KMS-11 (cell line): Measurements from ENCODE around the gene GPR18.

Source experiments
- H2AFZ ChIP-seq: fragments of 200-600 bp; sonication (generic); 2 replicates; pipeline ENCODE4 v1.6.1; 2016; ENCODE audit warnings: antibody characterized with exemption, mixed run types, low read depth
- H3K27ac ChIP-seq: fragments of 200-600 bp; sonication (generic); 2 replicates; pipeline ENCODE4 v1.6.1; 2016; ENCODE audit warnings: mild to moderate bottlenecking, mixed run types
- H3K27me3 ChIP-seq: fragments of 200-600 bp; sonication (generic); 2 replicates; pipeline ENCODE4 v1.6.1; 2017; ENCODE audit warnings: mild to moderate bottlenecking, low read depth, mixed run types, moderate library complexity; ENCODE audit not compliant: insufficient read depth
- H3K36me3 ChIP-seq: fragments of 200-600 bp; sonication (generic); 2 replicates; pipeline ENCODE4 v1.6.1; 2017; ENCODE audit warnings: mild to moderate bottlenecking, mixed run types; ENCODE audit not compliant: insufficient read depth
- H3K4me1 ChIP-seq: fragments of 200-600 bp; sonication (generic); 2 replicates; pipeline ENCODE4 v1.6.1; 2016; ENCODE audit warnings: mild to moderate bottlenecking, low read depth, mixed run types; ENCODE audit not compliant: poor library complexity, severe bottlenecking
- H3K4me2 ChIP-seq: fragments of 200-600 bp; sonication (generic); 2 replicates; pipeline ENCODE4 v1.7.0; 2016; ENCODE audit warnings: mild to moderate bottlenecking, mixed run types
- H3K4me3 ChIP-seq: fragments of 200-600 bp; sonication (generic); IDR thresholded peaks from 2 replicates; pipeline ENCODE4 v1.6.1; 2017; ENCODE audit warnings: low read depth, low read length, mixed read lengths; ENCODE audit not compliant: insufficient read depth
- H3K79me2 ChIP-seq: fragments of 200-600 bp; sonication (generic); 2 replicates; pipeline ENCODE4 v1.6.1; 2016; ENCODE audit warnings: low read depth, mixed run types; ENCODE audit not compliant: insufficient read depth
- H3K9ac ChIP-seq: fragments of 200-600 bp; sonication (generic); 2 replicates; pipeline ENCODE4 v1.6.1; 2016; ENCODE audit warnings: mild to moderate bottlenecking, mixed run types
- H4K20me1 ChIP-seq: fragments of 200-600 bp; sonication (generic); 2 replicates; pipeline ENCODE4 v1.6.1; 2016; ENCODE audit warnings: mild to moderate bottlenecking, mixed run types; ENCODE audit not compliant: insufficient read depth
- TF ChIP-seq, protein P1 (sequence below): fragments of 200-600 bp; sonication (generic); conservative IDR thresholded peaks from 2 replicates; pipeline ENCODE4 v1.6.1; 2017; ENCODE audit warnings: low read depth, mild to moderate bottlenecking, antibody characterized with exemption, low read length, moderate library complexity, mixed read lengths

GPR18 gene

DNA sequence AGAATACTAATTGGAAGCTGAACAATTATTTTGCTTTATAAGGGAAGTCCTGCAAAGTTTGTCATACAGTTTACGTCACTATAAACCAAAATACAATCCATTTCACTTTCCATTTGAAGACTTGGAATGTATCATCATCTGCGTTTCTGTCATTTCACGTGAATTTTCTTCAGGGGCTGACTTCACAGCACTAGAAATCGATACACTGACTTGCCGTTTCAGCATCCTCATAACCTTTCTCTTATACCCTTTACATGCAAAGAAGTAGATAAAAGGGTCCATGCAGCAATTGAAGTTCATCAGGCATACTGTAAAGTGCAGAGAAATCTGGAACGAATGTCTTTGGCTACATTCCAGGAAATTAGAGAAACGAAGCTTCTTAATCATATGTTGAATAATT is 36.8 kb upstream of the GPR18 start:
- H3K4me3 ChIP-seq = no peak overlapping the region
- no peaks in the 10 kb centered on the region for H3K4me1 ChIP-seq
- no peak overlapping the region for H2AFZ ChIP-seq
- H3K27me3 ChIP-seq = no peaks in the 10 kb centered on the region
- no peaks in the 10 kb centered on the region for H3K79me2 ChIP-seq
- H3K9ac ChIP-seq = no peak overlapping the region
- H4K20me1 ChIP-seq = no peaks in the 10 kb centered on the region
- H3K36me3 ChIP-seq = no peaks in the 10 kb centered on the region
- TF ChIP-seq, protein P1, sequence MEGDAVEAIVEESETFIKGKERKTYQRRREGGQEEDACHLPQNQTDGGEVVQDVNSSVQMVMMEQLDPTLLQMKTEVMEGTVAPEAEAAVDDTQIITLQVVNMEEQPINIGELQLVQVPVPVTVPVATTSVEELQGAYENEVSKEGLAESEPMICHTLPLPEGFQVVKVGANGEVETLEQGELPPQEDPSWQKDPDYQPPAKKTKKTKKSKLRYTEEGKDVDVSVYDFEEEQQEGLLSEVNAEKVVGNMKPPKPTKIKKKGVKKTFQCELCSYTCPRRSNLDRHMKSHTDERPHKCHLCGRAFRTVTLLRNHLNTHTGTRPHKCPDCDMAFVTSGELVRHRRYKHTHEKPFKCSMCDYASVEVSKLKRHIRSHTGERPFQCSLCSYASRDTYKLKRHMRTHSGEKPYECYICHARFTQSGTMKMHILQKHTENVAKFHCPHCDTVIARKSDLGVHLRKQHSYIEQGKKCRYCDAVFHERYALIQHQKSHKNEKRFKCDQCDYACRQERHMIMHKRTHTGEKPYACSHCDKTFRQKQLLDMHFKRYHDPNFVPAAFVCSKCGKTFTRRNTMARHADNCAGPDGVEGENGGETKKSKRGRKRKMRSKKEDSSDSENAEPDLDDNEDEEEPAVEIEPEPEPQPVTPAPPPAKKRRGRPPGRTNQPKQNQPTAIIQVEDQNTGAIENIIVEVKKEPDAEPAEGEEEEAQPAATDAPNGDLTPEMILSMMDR = no peak
- no peak overlapping the region for H3K27ac ChIP-seq
- no peak overlapping the region for H3K4me2 ChIP-seq

DNA sequence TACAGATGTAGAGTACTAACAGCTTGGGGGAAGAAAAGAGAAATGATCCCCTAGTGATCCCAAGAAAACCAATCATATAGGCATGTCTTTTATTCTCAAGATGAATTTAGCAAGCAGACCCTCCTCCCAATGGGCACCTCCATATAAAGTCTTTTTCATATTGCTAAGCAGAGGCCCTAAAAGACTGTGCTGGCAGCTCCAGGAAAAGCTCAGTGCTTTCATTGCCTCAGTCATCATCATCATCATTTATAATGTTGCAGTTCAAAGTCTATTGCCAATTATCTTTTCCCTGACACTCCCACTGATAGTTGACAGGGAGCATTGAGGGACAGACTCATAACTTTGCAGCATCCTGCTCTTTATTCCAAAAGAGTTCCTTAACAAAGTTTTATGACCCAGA is 36.0 kb upstream of the GPR18 start:
- Histone ChIP-seq H3K36me3 (no peaks in the 10 kb centered on the region), H2AFZ (no peak overlapping the region), H3K79me2 (no peaks in the 10 kb centered on the region), H3K4me1 (no peaks in the 10 kb centered on the region), H3K27me3 (no peaks in the 10 kb centered on the region), H4K20me1 (no peaks in the 10 kb centered on the region), H3K4me3 (no peak overlapping the region), H3K27ac (no peak overlapping the region), H3K9ac (no peak overlapping the region), H3K4me2 (no peak overlapping the region)
- TF ChIP-seq, protein P1 = no peak

DNA sequence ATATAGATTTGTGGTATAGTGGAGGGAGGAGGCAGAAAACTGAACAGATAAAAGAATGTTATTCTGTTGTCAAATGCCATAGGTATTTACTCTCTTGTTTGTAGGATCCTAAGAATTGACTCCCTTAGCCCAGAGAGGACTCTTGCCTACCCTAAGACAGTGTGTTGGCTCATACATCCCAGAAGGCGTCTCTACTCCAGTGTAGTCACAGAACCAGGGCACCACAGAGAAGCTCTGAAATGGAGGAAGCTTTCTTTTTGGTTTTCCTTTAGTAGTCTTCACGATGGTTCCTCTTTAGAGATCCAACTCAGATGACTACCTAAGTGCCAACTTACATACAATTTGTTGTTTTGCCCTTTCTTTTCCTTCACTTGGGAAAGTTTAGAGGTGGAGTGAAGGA is 35.0 kb upstream of the GPR18 start:
- Histone ChIP-seq H3K4me1 (no peaks in the 10 kb centered on the region), H4K20me1 (no peaks in the 10 kb centered on the region), H3K4me3 (no peak overlapping the region)

DNA sequence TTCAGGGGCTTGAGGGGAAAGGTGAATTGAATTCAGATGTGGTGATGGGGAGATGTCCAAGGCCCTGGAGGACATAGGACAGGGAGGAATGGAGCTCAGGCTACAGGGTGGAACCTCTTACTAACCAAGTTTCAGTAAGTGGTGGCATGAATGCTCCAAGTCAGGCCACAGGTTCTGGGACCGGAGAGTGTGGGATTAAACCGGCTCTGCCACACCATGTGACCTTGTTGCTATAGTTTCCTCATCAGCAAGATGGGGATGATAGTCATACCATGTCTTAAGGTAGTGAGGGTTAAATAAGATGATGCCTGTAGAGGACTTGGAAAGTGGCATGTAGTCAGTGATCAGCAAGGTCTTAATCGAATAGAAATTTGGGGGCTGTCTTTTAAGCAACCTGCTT is 32.7 kb upstream of the GPR18 start:
- no peaks in the 10 kb centered on the region for H4K20me1 ChIP-seq
- H3K4me3 ChIP-seq = no peak overlapping the region
- H3K36me3 ChIP-seq = no peaks in the 10 kb centered on the region
- H3K4me1 ChIP-seq = no peaks in the 10 kb centered on the region
- no peak overlapping the region for H3K4me2 ChIP-seq
- TF ChIP-seq, protein P1 = no peak
- no peaks in the 10 kb centered on the region for H3K79me2 ChIP-seq
- H2AFZ ChIP-seq = no peak overlapping the region
- no peak overlapping the region for H3K9ac ChIP-seq
- no peaks in the 10 kb centered on the region for H3K27me3 ChIP-seq
- no peak overlapping the region for H3K27ac ChIP-seq

More for the DNA sequence above, 35.0 kb upstream of the GPR18 start:
- no peaks in the 10 kb centered on the region for H3K36me3 ChIP-seq
- H3K79me2 ChIP-seq = no peaks in the 10 kb centered on the region
- no peaks in the 10 kb centered on the region for H3K27me3 ChIP-seq
- H3K27ac ChIP-seq = no peak overlapping the region
- H2AFZ ChIP-seq = no peak overlapping the region
- no peak overlapping the region for H3K9ac ChIP-seq
- TF ChIP-seq, protein P1 = no peak
- no peak overlapping the region for H3K4me2 ChIP-seq
